Measurements from ENCODE around the gene CCL27. TPM values are rescaled to one million over a fixed set of nuclear protein-coding genes. Genes with fewer than 3 reads are reported as not detected.

The CCL27 gene
- total and polyA plus RNA-seq, 2 donors (not counting 1 experiment from before 2014, with no cell fraction given): not detected

GRCh38 chr9:34627716-34628655, 34.5 kb downstream of the CCL27 start:
- ATAC-seq (ENCODE audit: low read depth) (no peak), DNase-seq (no peak)
- ChIA-PET POLR2A (no interaction called here), CTCF (interaction anchor here (1.0 kb wide), 1 partner anchor 8 kb away, joined by 3 read pairs; the partner anchor contains the start of gene DCTN3)
- TF ChIP-seq, protein P1, sequence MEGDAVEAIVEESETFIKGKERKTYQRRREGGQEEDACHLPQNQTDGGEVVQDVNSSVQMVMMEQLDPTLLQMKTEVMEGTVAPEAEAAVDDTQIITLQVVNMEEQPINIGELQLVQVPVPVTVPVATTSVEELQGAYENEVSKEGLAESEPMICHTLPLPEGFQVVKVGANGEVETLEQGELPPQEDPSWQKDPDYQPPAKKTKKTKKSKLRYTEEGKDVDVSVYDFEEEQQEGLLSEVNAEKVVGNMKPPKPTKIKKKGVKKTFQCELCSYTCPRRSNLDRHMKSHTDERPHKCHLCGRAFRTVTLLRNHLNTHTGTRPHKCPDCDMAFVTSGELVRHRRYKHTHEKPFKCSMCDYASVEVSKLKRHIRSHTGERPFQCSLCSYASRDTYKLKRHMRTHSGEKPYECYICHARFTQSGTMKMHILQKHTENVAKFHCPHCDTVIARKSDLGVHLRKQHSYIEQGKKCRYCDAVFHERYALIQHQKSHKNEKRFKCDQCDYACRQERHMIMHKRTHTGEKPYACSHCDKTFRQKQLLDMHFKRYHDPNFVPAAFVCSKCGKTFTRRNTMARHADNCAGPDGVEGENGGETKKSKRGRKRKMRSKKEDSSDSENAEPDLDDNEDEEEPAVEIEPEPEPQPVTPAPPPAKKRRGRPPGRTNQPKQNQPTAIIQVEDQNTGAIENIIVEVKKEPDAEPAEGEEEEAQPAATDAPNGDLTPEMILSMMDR (IDR thresholded peaks at IDR 0.05): no peak
- TF ChIP-seq EZH2 (IDR thresholded peaks at IDR 0.05; ENCODE audit: borderline replicate concordance, insufficient read depth, low read depth, low read length, poor library complexity, severe bottlenecking): peak; percentile 84
- Histone ChIP-seq H4K20me1 (ENCODE audit: control insufficient read depth, insufficient read depth, low read length, poor library complexity, severe bottlenecking) (peaks cover 6% of the 10 kb centered on the region), H2AFZ (ENCODE audit: insufficient read depth, low read depth, low read length, poor library complexity, severe bottlenecking) (peak overlapping the region; percentile 58), H3K79me2 (ENCODE audit: control insufficient read depth, insufficient read depth, low read length) (no peaks in the 10 kb centered on the region), H3K4me3 (ENCODE audit: control extremely low read depth in 1 of 5, extremely low read depth in 1 of 5, insufficient read depth in 1 of 5, low read depth in 2 of 5, low read length in 4 of 5) (peak overlapping the region in 3 of 5 experiments; percentile 38 to 57 (median 51)), H3K36me3 (replicated peaks in 1 of 2; ENCODE audit: control extremely low read depth in 1 of 2, control insufficient read depth in 1 of 2, extremely low read depth in 1 of 2, insufficient read depth in 2 of 2, low read length in 1 of 2) (no peaks in the 10 kb centered on the region), H3K4me1 (ENCODE audit: control insufficient read depth in 2 of 2, insufficient read depth in 2 of 2, low read length in 2 of 2) (peaks cover 35 to 42% of the 10 kb centered on the region in 2 donors), H3K27me3 (replicated peaks in 1 of 4; ENCODE audit: control extremely low read depth in 1 of 4, control insufficient read depth in 3 of 4, insufficient read depth in 4 of 4, low read length in 3 of 4) (peaks cover 0 to 76% (median 57%) of the 10 kb centered on the region in 4 experiments), H3K4me2 (replicated peaks; ENCODE audit: low read depth, low read length, poor library complexity, severe bottlenecking) (peak overlapping the region; percentile 81), H3K9ac (ENCODE audit: low read length) (peak overlapping the region; percentile 53), H3K27ac (ENCODE audit: low read length in 2 of 2) (no peak overlapping the region), H3K9me3 (ENCODE audit: control extremely low read depth in 1 of 3, control insufficient read depth in 2 of 3, insufficient read depth in 1 of 3, low read length in 2 of 3) (peaks cover 0 to 30% (median 0%) of the 10 kb centered on the region in 3 donors)
- H3K4me1 Mint-ChIP-seq: peaks cover 22% of the 10 kb centered on the region
- no peaks in the 10 kb centered on the region for H3K9me3 Mint-ChIP-seq (ENCODE audit: insufficient read depth)
- intact Hi-C loops (cut with micrococcal nuclease): loop anchor here (2.0 kb wide), 1 partner anchor 15 kb away; the partner anchor contains the start of gene RPP25L
- H3K4me3 Mint-ChIP-seq: peak overlapping the region; percentile 85
- WGBS (ENCODE audit: insufficient coverage): 37% methylated on average over 20 of the region's 20 CpGs
- H3K27me3 Mint-ChIP-seq: peaks cover 61% of the 10 kb centered on the region
- peak overlapping the region; percentile 1 for H3K27ac Mint-ChIP-seq

DNA sequence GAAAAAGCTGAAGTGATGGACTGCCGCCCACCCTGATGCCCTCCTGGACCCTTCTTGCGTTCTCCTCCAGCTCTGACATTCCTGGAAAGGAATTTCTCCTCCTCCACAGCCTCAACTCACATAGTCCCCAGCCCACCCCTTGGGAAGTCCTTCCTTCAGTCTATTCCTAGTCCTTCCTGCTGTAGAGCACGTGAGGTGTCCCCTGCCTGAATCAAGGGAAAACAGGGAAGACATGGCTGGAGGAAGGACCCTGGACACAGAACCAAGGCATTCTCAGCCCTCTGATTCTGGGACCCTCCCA, 37.3 kb downstream of the CCL27 start:
- ChIA-PET CTCF (interaction anchor here (1.0 to 7.6 kb wide), 4 partner anchors 8 to 34 kb away, joined by 3 to 64 read pairs (median 4); no protein-coding TSS in a partner anchor), POLR2A (interaction anchor here (0.5 kb wide), 2 partner anchors 86 to 852 kb away, joined by 3 to 8 read pairs; no protein-coding TSS in a partner anchor)
- Mint-ChIP-seq H3K27me3 (peaks cover 72% of the 10 kb centered on the region), H3K27ac (no peak overlapping the region), H3K4me1 (peaks cover 35% of the 10 kb centered on the region), H3K4me3 (peak overlapping the region; percentile 29), H3K9me3 (ENCODE audit: insufficient read depth) (no peaks in the 10 kb centered on the region)
- Histone ChIP-seq H3K4me1 (ENCODE audit: control insufficient read depth in 2 of 2, insufficient read depth in 2 of 2, low read length in 2 of 2) (peaks cover 42 to 55% of the 10 kb centered on the region in 2 donors), H3K27ac (ENCODE audit: low read length in 2 of 2) (no peak overlapping the region), H3K4me2 (replicated peaks; ENCODE audit: low read depth, low read length, poor library complexity, severe bottlenecking) (no peak overlapping the region), H3K4me3 (ENCODE audit: control extremely low read depth in 1 of 5, extremely low read depth in 1 of 5, insufficient read depth in 1 of 5, low read depth in 2 of 5, low read length in 4 of 5) (no peak overlapping the region), H3K79me2 (ENCODE audit: control insufficient read depth, insufficient read depth, low read length) (peaks cover 11% of the 10 kb centered on the region), H3K27me3 (replicated peaks in 1 of 4; ENCODE audit: control extremely low read depth in 1 of 4, control insufficient read depth in 3 of 4, insufficient read depth in 4 of 4, low read length in 3 of 4) (peaks cover 0 to 89% (median 69%) of the 10 kb centered on the region in 4 experiments), H4K20me1 (ENCODE audit: control insufficient read depth, insufficient read depth, low read length, poor library complexity, severe bottlenecking) (peaks cover 6% of the 10 kb centered on the region), H3K9me3 (ENCODE audit: control extremely low read depth in 1 of 3, control insufficient read depth in 2 of 3, insufficient read depth in 1 of 3, low read length in 2 of 3) (peaks cover 0 to 45% (median 1%) of the 10 kb centered on the region in 3 donors), H2AFZ (ENCODE audit: insufficient read depth, low read depth, low read length, poor library complexity, severe bottlenecking) (no peak overlapping the region), H3K36me3 (replicated peaks in 1 of 2; ENCODE audit: control extremely low read depth in 1 of 2, control insufficient read depth in 1 of 2, extremely low read depth in 1 of 2, insufficient read depth in 2 of 2, low read length in 1 of 2) (no peaks in the 10 kb centered on the region), H3K9ac (ENCODE audit: low read length) (no peak overlapping the region)
- TF ChIP-seq, protein P1 (IDR thresholded peaks at IDR 0.05): no peak
- no peak for TF ChIP-seq EZH2 (IDR thresholded peaks at IDR 0.05; ENCODE audit: borderline replicate concordance, insufficient read depth, low read depth, low read length, poor library complexity, severe bottlenecking)
- ATAC-seq (ENCODE audit: low read depth) (no peak), DNase-seq (no peak)
- 73% methylated on average over 3 of the region's 3 CpGs for WGBS (ENCODE audit: insufficient coverage)
- intact Hi-C loops (cut with micrococcal nuclease): no loop called here

Measured in B cell (primary cell).